Activated T-cell treated with anti-CD3 and anti-CD28 coated beads, Interleukin-2, amount 50 U/mL, for 24 hours (primary cell): ENCODE data around the gene SCAMP1.

ENCODE experiments used
- DNase-seq: peaks from one replicate; pipeline ENCODE4 v3.0.0-alpha.2; 2020
- H3K27ac Mint-ChIP-seq: 2 replicates; pipeline ENCODE4 v1.8.0; 2020; ENCODE audit warnings: mild to moderate bottlenecking, mixed read lengths
- H3K27me3 Mint-ChIP-seq: 2 replicates; pipeline ENCODE4 v1.8.0; 2020; ENCODE audit warnings: mixed read lengths
- H3K36me3 Mint-ChIP-seq: 2 replicates; pipeline ENCODE4 v1.8.0; 2020; ENCODE audit warnings: low read depth, mixed read lengths
- H3K4me1 Mint-ChIP-seq: 2 replicates; pipeline ENCODE4 v1.8.0; 2020; ENCODE audit warnings: low read depth, mixed read lengths
- H3K4me3 Mint-ChIP-seq: 2 replicates; pipeline ENCODE4 v1.8.0; 2020; ENCODE audit warnings: mild to moderate bottlenecking, moderate library complexity, mixed read lengths
- H3K9me3 Mint-ChIP-seq: 2 replicates; pipeline ENCODE4 v1.8.0; 2020; ENCODE audit warnings: mixed read lengths

SCAMP1 gene, protein sequence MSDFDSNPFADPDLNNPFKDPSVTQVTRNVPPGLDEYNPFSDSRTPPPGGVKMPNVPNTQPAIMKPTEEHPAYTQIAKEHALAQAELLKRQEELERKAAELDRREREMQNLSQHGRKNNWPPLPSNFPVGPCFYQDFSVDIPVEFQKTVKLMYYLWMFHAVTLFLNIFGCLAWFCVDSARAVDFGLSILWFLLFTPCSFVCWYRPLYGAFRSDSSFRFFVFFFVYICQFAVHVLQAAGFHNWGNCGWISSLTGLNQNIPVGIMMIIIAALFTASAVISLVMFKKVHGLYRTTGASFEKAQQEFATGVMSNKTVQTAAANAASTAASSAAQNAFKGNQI

DNA sequence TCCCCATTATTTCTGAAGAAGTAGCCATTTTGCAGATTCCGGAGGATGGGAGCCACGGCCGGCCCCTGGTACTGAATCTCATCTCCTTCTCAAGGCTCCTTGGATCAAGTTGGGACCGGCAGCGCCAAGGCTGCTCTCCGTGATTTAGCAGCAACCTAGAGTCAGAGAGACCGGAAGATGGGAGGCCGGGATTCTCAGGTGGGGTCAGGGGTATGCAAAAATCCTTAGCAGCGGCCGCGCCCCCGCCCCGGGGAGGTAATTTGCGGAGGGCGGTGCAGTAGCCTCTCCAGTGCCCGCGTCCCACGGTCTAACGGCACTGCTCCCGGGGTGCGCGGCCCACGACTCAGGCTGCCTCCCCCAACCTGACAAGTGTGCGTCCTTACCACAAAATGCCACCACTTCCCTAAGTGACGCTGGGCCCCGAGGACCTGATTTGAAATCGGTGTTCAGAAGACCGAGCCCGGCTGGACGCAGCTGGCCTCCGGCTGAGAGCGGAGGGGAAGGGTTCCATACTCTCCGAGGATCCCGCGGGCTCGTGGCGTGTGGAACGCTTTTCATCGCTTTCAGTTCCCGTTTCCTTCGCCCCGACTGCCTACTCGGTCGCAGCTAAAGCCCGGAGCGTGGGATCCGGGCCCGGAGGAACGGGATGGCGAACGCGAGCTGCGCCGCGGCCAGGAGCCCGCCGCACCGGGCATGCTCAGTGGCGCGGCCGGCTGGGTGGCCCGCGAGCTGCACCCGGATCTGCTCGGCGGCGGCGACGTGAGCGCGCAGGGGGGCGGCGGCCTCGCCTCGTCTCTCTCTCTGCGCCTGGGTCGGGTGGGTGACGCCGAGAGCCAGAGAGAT, at the start of gene SCAMP1:
TSS of gene SCAMP1 (plus strand) at position 787 of the 843 bp plus-strand sequence. CDS start at position 842, 55 bp downstream.
- Mint-ChIP-seq H3K4me1 (peaks cover 44% of the 10 kb centered on the region), H3K4me3 (peak within 1 kb of the TSS; percentile 95), H3K27me3 (no peaks in the 10 kb centered on the region), H3K27ac (peak within 1 kb of the TSS; percentile 99), H3K36me3 (peaks cover 42% of the 10 kb centered on the region), H3K9me3 (no peaks in the 10 kb centered on the region)
- peak; percentile 97 for DNase-seq

DNA sequence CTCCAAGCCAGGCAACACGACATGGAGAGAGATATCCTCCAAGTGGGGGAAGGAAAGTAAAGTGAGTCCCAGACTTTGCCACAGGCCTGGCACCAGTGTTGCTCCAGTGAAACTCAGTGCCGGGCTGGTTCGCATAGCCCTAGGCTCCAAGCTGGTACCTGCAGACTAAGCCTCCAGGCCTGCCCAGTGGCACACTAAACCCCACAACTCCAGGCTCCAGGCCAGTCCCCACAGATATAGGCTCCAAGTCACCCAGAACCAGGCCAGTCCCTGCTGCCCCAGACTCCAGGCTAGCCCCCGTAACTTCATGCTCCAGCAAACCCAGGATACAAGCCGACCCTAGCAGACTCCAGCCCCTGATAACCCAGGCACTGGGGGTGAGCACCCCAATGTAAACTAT, 42.9 kb upstream of the SCAMP1 start:
- no peaks in the 10 kb centered on the region for H3K36me3 Mint-ChIP-seq
- H3K4me1 Mint-ChIP-seq: no peaks in the 10 kb centered on the region
- H3K4me3 Mint-ChIP-seq: no peak overlapping the region
- no peak overlapping the region for H3K27ac Mint-ChIP-seq
- H3K9me3 Mint-ChIP-seq: no peaks in the 10 kb centered on the region
- no peak for DNase-seq
- H3K27me3 Mint-ChIP-seq: no peaks in the 10 kb centered on the region

DNA sequence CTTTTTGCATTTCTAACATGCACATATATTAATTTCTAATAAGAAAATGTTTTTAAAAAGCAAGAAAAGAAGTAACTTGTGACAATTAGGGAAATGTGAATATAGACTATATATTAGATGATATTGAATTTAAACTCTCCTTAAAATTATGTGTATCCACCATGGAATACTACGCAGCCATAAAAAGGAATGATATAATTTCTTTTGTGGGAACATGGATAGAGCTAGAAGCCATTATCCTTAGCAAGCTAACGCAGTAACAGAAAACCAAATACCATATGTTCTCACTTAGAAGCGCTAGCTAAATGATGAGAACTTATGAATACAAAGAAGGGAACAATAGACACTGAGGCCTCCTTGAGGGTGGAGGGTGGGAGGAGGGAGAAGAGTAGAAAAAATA, 42.1 kb upstream of the SCAMP1 start:
- H3K4me3 Mint-ChIP-seq: no peak overlapping the region
- no peaks in the 10 kb centered on the region for H3K9me3 Mint-ChIP-seq
- no peak overlapping the region for H3K27ac Mint-ChIP-seq
- no peaks in the 10 kb centered on the region for H3K4me1 Mint-ChIP-seq
- no peaks in the 10 kb centered on the region for H3K27me3 Mint-ChIP-seq
- no peak for DNase-seq
- no peaks in the 10 kb centered on the region for H3K36me3 Mint-ChIP-seq

DNA sequence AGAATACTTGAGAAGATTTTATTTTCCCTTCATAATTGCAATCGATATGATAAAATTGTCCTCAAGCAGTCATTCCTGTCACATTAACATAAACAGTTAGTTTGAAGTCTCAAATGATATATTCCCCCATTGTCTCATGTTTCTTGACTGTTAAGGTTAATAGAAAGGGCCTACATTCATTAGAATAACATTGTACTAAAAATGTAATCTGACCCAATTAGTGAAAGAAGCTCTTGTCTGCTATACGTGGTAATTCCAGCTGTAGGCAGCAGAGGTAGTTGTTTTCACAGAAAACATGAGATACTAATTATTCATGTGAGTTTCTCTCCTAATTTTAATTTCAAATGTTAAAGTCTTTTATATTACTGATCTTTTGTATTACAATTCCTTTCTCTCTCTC, 40.0 kb upstream of the SCAMP1 start:
- H3K4me3 Mint-ChIP-seq: no peak overlapping the region
- H3K9me3 Mint-ChIP-seq: no peaks in the 10 kb centered on the region
- H3K27me3 Mint-ChIP-seq: no peaks in the 10 kb centered on the region
- no peaks in the 10 kb centered on the region for H3K36me3 Mint-ChIP-seq
- no peak overlapping the region for H3K27ac Mint-ChIP-seq
- H3K4me1 Mint-ChIP-seq: no peaks in the 10 kb centered on the region
- no peak for DNase-seq

DNA sequence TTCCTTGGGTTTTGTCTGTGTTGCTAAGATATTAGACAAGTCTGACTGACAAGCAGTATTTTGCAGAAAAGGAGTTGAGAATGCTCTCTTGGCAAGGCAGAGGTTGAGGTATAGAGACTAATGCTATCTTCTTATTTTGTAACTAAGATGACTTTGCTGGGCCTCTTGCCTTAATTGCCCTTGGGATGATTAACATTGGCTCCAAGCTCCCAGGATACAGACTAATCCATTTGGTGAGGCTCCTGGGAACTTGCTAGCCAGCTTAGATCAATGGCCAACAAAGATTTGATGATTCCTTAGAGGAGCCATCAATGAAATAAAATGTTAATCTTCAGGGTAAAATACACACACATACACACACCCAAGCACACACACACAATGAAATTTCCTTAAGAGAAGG, 37.2 kb upstream of the SCAMP1 start:
- Mint-ChIP-seq H3K36me3 (no peaks in the 10 kb centered on the region), H3K4me1 (no peaks in the 10 kb centered on the region), H3K27me3 (no peaks in the 10 kb centered on the region), H3K4me3 (no peak overlapping the region), H3K27ac (no peak overlapping the region), H3K9me3 (no peaks in the 10 kb centered on the region)
- DNase-seq: no peak

DNA sequence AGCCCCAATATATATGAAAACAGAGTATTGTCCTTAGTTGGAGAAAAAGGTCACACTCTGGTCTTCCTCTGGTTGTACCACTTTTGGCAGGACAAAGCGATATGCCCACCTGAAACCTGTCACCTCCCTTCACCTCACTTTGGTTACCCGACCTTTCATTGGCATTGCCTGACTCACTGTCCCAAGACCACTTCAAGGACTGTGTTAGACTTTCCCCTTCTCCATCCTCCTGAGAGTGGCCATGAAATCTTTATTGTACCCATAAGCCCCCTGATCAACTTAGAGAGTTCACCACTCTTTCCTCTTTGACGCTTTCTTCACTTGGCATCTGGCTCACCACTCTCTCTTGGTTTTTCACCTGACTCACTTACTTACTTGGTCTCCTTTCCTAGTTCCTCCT, 33.5 kb upstream of the SCAMP1 start:
- Mint-ChIP-seq H3K36me3 (no peaks in the 10 kb centered on the region), H3K27ac (no peak overlapping the region), H3K4me1 (no peaks in the 10 kb centered on the region), H3K4me3 (no peak overlapping the region), H3K27me3 (peaks cover 6% of the 10 kb centered on the region), H3K9me3 (no peaks in the 10 kb centered on the region)
- DNase-seq: no peak

DNA sequence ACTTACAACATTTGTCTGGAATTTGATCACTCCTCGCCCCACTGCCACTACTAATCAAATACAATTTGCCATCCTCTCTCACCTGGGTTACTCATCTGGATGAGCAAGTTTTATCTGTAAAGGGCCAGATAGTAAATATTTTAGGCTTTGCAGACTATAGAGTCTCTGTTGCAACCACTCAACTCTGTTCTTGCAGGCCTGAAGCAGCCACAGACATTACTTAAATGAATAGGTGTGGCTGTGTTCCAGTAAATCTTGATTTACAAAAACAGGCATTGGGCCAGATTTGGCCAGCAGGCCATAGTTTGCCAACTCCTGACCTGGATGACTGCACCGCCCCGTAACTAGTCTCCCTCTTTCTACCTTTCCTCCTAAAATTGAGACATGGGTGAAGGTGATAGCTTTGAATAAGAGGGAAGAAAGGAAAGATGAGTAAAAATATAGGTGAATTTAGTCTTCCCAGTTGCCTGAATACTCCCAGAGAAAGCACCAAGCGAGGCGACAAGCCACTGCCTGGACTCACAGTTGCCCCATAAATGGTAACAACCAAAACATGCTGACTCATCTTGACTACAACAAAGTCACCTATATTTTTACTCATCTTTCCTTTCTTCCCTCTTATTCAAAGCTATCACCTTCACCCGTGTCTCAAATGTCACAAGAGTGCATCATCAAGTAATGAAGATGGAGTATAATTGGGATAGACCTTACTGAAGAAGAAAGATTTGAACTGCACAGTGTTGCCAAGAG, 32.5 kb upstream of the SCAMP1 start:
- H3K4me3 Mint-ChIP-seq: no peak overlapping the region
- no peaks in the 10 kb centered on the region for H3K36me3 Mint-ChIP-seq
- no peaks in the 10 kb centered on the region for H3K4me1 Mint-ChIP-seq
- no peaks in the 10 kb centered on the region for H3K9me3 Mint-ChIP-seq
- no peak overlapping the region for H3K27ac Mint-ChIP-seq
- no peak for DNase-seq
- peaks cover 6% of the 10 kb centered on the region for H3K27me3 Mint-ChIP-seq

DNA sequence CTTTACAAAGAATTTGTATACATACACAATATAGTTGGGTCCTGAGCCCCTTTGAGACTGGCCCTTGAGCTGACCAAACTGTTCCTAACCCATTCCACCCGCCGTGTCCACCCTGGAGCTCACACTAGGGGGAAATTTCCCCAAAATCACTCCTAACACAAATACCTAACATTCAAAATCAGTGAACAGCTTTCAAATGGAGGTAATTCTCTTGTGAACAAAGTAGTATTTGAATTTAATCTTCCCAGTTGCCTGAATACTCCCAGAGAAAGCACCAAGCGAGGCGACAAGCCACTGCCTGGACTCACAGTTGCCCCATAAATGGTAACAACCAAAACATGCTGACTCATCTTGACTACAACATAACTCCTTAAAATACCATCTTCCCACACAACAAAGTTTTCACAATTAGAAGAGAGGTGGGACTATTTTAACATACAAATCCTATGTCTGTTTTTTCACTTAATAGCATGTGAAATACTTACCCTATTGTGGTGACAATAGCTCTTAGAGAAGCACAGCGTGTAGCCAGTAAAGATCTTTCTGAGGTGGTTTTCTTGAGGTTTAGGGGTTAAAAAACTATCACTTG, 31.7 kb upstream of the SCAMP1 start:
- H3K27me3 Mint-ChIP-seq: peaks cover 6% of the 10 kb centered on the region
- no peak overlapping the region for H3K27ac Mint-ChIP-seq
- no peaks in the 10 kb centered on the region for H3K4me1 Mint-ChIP-seq
- no peaks in the 10 kb centered on the region for H3K36me3 Mint-ChIP-seq
- no peaks in the 10 kb centered on the region for H3K9me3 Mint-ChIP-seq
- H3K4me3 Mint-ChIP-seq: no peak overlapping the region
- DNase-seq: no peak

DNA sequence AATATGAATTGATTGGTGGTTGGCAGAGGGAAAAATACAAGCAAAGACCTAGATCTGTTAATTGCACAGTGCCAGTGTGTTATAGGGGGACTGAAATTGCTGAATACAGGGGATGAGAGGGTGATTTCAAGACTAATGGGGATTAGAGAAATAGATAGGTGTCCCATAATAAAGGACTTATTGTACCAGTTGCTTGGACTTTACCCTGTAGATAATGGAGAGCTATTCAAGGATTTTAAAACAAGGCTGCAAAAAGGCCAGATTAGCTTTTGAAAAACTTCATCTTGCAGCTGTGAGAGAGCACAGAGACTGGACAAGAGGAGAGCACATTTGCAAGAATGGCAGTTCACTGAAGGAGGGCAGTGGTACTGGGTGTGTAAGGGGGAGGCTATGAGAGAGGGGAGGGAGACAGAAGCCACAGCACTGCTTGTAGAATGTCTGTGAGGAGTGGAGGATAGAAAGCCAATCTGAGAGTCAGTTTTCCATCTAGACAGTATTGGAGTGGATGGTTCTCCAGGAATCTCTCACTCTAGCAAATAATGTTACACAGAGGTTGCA, 28.8 kb upstream of the SCAMP1 start:
- no peaks in the 10 kb centered on the region for H3K4me1 Mint-ChIP-seq
- peaks cover 15% of the 10 kb centered on the region for H3K27me3 Mint-ChIP-seq
- H3K9me3 Mint-ChIP-seq: peaks cover 1% of the 10 kb centered on the region
- no peak for DNase-seq
- no peaks in the 10 kb centered on the region for H3K36me3 Mint-ChIP-seq
- H3K4me3 Mint-ChIP-seq: no peak overlapping the region
- peak overlapping the region; percentile 15 for H3K27ac Mint-ChIP-seq

DNA sequence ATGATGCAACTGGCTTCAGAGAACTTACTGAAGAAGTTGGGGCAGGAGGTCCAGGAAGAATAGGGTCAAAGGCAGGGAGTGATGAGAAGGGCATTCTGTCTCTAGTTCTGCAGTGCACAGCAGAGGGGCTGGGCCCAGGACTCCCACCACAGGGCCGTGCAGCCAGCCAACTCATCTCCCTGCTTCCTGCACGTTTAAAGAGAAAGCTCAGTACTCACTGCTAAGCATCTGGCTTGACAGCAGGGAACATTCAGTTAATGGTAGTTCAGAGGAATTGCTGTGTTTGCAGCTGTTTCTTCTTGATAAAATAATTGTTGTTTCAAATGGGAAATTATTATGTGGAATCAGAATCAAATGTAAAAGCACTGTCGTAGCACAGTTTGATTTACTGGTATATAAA, 25.6 kb upstream of the SCAMP1 start:
- Mint-ChIP-seq H3K27me3 (peaks cover 17% of the 10 kb centered on the region), H3K4me1 (no peaks in the 10 kb centered on the region), H3K36me3 (no peaks in the 10 kb centered on the region), H3K4me3 (no peak overlapping the region), H3K9me3 (peaks cover 13% of the 10 kb centered on the region), H3K27ac (no peak overlapping the region)
- no peak for DNase-seq

DNA sequence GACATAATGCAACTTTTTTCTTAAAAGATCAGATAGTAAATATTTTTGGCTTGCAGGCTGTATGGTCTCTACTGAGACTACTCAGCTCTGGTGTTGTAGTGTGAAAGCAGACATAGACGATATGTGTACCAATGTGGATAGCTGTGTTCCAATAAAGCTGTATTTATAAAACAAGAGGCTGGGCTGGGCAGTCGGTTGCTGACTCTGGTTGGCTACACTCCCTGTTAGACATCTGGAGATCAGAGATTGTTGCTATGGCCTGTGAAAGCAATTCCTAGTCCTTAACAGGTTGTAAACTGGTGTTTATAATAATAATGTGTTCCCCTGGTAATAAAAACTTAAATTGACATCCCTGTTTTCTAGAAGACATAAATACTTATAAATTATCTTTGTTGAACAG, 24.4 kb upstream of the SCAMP1 start:
- Mint-ChIP-seq H3K9me3 (peaks cover 13% of the 10 kb centered on the region), H3K36me3 (no peaks in the 10 kb centered on the region)

DNA sequence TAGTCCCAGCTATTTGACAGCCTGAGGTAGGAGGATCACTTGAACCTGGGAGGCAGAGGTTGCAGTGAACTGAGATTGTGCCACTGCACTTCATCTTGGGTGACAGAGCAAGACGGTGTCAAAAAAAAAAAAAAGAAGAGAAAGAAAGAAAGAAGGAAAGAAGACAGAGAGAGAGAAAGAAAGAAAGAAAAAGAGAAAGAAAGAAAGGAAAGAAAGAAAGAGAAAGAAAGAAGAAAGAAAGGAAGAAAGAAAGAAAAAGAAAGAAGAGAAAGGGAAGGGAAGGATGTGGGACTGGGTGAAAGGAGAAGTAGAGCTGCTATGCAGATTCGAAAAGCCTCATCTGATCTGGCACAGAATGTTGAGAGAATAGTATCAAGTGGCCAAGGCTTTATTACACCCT, 23.7 kb upstream of the SCAMP1 start:
- H3K4me1 Mint-ChIP-seq: no peaks in the 10 kb centered on the region
- no peak for DNase-seq
- no peak overlapping the region for H3K27ac Mint-ChIP-seq
- peaks cover 13% of the 10 kb centered on the region for H3K9me3 Mint-ChIP-seq
- H3K36me3 Mint-ChIP-seq: no peaks in the 10 kb centered on the region
- H3K27me3 Mint-ChIP-seq: peaks cover 13% of the 10 kb centered on the region
- H3K4me3 Mint-ChIP-seq: no peak overlapping the region

More for the DNA sequence above, 24.4 kb upstream of the SCAMP1 start:
- Mint-ChIP-seq H3K4me1 (no peaks in the 10 kb centered on the region), H3K27ac (no peak overlapping the region), H3K27me3 (peaks cover 15% of the 10 kb centered on the region), H3K4me3 (no peak overlapping the region)
- no peak for DNase-seq

DNA sequence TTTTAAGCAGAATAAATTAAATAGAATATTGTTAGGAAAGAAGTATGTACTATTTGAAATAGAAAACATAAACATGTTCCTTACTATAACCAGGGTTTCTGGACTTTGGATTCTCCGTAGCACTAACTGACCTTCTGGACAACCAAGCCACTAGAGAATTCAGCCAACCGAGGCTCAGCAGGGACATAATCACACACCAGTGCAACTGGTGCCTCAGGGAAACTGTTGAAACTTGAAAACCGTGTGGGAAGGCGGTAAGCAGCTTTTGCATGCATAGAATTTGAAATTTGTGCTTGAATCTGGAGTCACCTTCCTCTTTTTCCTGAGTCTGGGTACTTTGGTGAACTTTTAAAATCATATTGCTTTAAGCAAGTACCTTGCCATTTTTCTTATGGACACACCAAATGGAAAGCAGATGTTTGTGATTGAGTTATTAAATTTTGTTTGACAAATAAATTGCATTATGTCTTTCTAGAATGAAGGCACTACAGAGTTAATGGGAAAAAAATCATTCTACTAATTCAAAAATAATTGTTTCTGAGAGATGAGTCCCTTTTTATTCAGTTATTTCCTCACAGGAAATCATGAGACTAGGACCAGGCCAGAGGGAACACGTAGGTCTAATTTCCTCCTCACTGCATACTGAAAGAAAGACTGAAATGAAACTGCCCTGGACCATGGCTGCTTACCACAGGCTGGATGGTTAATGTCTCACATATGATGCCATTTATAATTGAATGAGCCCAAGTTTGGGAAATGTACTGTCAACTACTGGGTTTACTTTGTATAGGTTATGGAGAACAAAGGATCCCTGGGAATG, 20.6 kb upstream of the SCAMP1 start:
- peaks cover 13% of the 10 kb centered on the region for H3K9me3 Mint-ChIP-seq

More for the DNA sequence above, 20.6 kb upstream of the SCAMP1 start:
- no peaks in the 10 kb centered on the region for H3K4me1 Mint-ChIP-seq
- no peak for DNase-seq
- H3K27me3 Mint-ChIP-seq: peaks cover 11% of the 10 kb centered on the region
- no peak overlapping the region for H3K27ac Mint-ChIP-seq
- no peaks in the 10 kb centered on the region for H3K36me3 Mint-ChIP-seq
- no peak overlapping the region for H3K4me3 Mint-ChIP-seq
